Neural cell (in vitro differentiated cells): Measurements from ENCODE around the gene IL17REL. TPM values are rescaled to one million over a fixed set of nuclear protein-coding genes. Genes with fewer than 3 reads are reported as not detected.
"Not testable (repeated sequence)": the region's sequence is repeated elsewhere in the genome, so short reads cannot be mapped to it uniquely, and the experiment has no call there.

Experiments used
- H2AFZ ChIP-seq: fragments of 200-600, 300-800 bp; sonication (generic), shearing (Covaris generic); 2 replicates; pipeline ENCODE4 v1.6.0; 2014; ENCODE audit warnings: low read depth, mild to moderate bottlenecking, antibody characterized with exemption, low read length, moderate library complexity
- H3F3A ChIP-seq: fragments of 200-600 bp; shearing (Covaris generic); 2 replicates; pipeline ENCODE4 v1.6.1; 2016; ENCODE audit warnings: mild to moderate bottlenecking, moderate library complexity, mixed read lengths, antibody characterized with exemption, low read length; ENCODE audit not compliant: insufficient read depth, poor library complexity, severe bottlenecking
- H3K27ac ChIP-seq: fragments of 200-600, 300-800 bp; sonication (generic), shearing (Covaris generic); 2 replicates; pipeline ENCODE4 v1.5.1; 2014; ENCODE audit warnings: mild to moderate bottlenecking, low read length, moderate library complexity
- H3K27me3 ChIP-seq: fragments of 300-800, 200-600 bp; sonication (generic), shearing (Covaris generic); 2 replicates; pipeline ENCODE4 v1.6.0; 2014; ENCODE audit warnings: mild to moderate bottlenecking, low read depth, low read length, moderate library complexity; ENCODE audit not compliant: insufficient read depth
- H3K36me3 ChIP-seq: fragments of 300-800, 200-600 bp; sonication (generic), shearing (Covaris generic); 2 replicates; pipeline ENCODE4 v1.5.1; 2014; ENCODE audit warnings: mild to moderate bottlenecking, antibody characterized with exemption, low read length, moderate library complexity; ENCODE audit not compliant: insufficient read depth
- H3K4me2 ChIP-seq: fragments of 300-800, 200-600 bp; sonication (generic), shearing (Covaris generic); 2 replicates; pipeline ENCODE4 v1.6.0; 2014; ENCODE audit warnings: mild to moderate bottlenecking, low read length
- H3K4me3 ChIP-seq: fragments of 300-800, 200-600 bp; sonication (generic), shearing (Covaris generic); 2 replicates; pipeline ENCODE4 v1.5.1; 2014; ENCODE audit warnings: mild to moderate bottlenecking, low read length, moderate library complexity
- H3K79me2 ChIP-seq: fragments of 200-600 bp; shearing (Covaris generic); replicated peaks from 2 replicates; pipeline ENCODE4 v1.6.0; 2014; ENCODE audit warnings: mild to moderate bottlenecking, low read length, moderate library complexity; ENCODE audit not compliant: insufficient read depth
- H3K9ac ChIP-seq: fragments of 300-800, 200-600 bp; sonication (generic), shearing (Covaris generic); 2 replicates; pipeline ENCODE4 v1.6.1; 2016; ENCODE audit warnings: mild to moderate bottlenecking, low read length, mixed read lengths
- H3K9me2 ChIP-seq: fragments of 200-600 bp; shearing (Covaris generic); 2 replicates; pipeline ENCODE4 v1.6.1; 2016; ENCODE audit warnings: mild to moderate bottlenecking, low read length, mixed read lengths; ENCODE audit not compliant: insufficient read depth
- H3K9me3 ChIP-seq: fragments of 200-600, 300-800 bp; sonication (generic), shearing (Covaris generic); 2 replicates; pipeline ENCODE4 v1.6.1; 2016; ENCODE audit warnings: mild to moderate bottlenecking, mixed run types, low read length, moderate library complexity, mixed read lengths
- H4K20me1 ChIP-seq: fragments of 200-600 bp; shearing (Covaris generic); 2 replicates; pipeline ENCODE4 v1.6.1; 2016; ENCODE audit warnings: mild to moderate bottlenecking, mixed run types; ENCODE audit not compliant: insufficient read depth
- CTCF ChIP-seq: fragments of 450-650 bp; IDR thresholded peaks from 2 replicates; pipeline ENCODE4 v1.5.1; 2014; ENCODE audit warnings: antibody characterized with exemption, mild to moderate bottlenecking, moderate library complexity; ENCODE audit not compliant: poor library complexity, severe bottlenecking
- EP300 ChIP-seq: fragments of 450-650 bp; conservative IDR thresholded peaks from 2 replicates; pipeline ENCODE4 v1.6.1; 2014; ENCODE audit warnings: antibody characterized with exemption, mild to moderate bottlenecking, moderate library complexity; ENCODE audit not compliant: poor library complexity, severe bottlenecking
- EZH2 ChIP-seq: fragments of 200-600, 300-800 bp; shearing (Covaris generic), sonication (generic); IDR thresholded peaks from 2 replicates; pipeline ENCODE4 v1.6.1; 2014; ENCODE audit warnings: antibody characterized with exemption, low read length, borderline replicate concordance, mild to moderate bottlenecking; ENCODE audit not compliant: insufficient read depth, poor library complexity, severe bottlenecking
- MXI1 ChIP-seq: fragments of 450-650 bp; conservative IDR thresholded peaks from 2 replicates; pipeline ENCODE4 v1.6.1; 2014; ENCODE audit warnings: antibody characterized with exemption, mild to moderate bottlenecking; ENCODE audit not compliant: poor library complexity, severe bottlenecking
- POLR2AphosphoS5 ChIP-seq: IDR thresholded peaks from 2 replicates; pipeline ENCODE4 v1.6.1; 2012
- RAD21 ChIP-seq: fragments of 450-650 bp; conservative IDR thresholded peaks from 2 replicates; pipeline ENCODE4 v1.6.1; 2014; ENCODE audit warnings: antibody characterized with exemption, mild to moderate bottlenecking, moderate library complexity
- REST ChIP-seq: IDR thresholded peaks from 2 replicates; pipeline ENCODE4 v1.6.1; 2012; ENCODE audit warnings: borderline replicate concordance
- SMC3 ChIP-seq: fragments of 450-650 bp; conservative IDR thresholded peaks from 2 replicates; pipeline ENCODE4 v1.6.1; 2014; ENCODE audit warnings: antibody characterized with exemption, mild to moderate bottlenecking, moderate library complexity; ENCODE audit not compliant: poor library complexity
- TAF1 ChIP-seq: IDR thresholded peaks from 2 replicates; pipeline ENCODE4 v1.6.1; 2012; ENCODE audit warnings: low read depth
- polyA plus RNA-seq: library from polyadenylated mRNA; depleted of rRNA; stranded (reverse); fragments of >200 nt; gene quantifications from 2 replicates; pipeline ENCODE4 v1.2.3, GENCODE V29; 2014

Gene IL17REL
- polyA plus RNA-seq, 1 donor from 2014 or later = not detected

GRCh38 chr22:49983148-49984042, 29.2 kb downstream of the IL17REL start:
- Histone ChIP-seq H3K4me3 (no peak overlapping the region), H3F3A (no peaks in the 10 kb centered on the region), H3K4me2 (no peak overlapping the region), H3K9me3 (peaks cover 9% of the 10 kb centered on the region), H3K79me2 (no peaks in the 10 kb centered on the region), H3K36me3 (no peaks in the 10 kb centered on the region), H3K27me3 (peaks cover 17% of the 10 kb centered on the region), H3K9me2 (no peaks in the 10 kb centered on the region), H4K20me1 (no peaks in the 10 kb centered on the region), H2AFZ (no peak overlapping the region), H3K9ac (no peak overlapping the region), H3K27ac (no peak overlapping the region)
- no peak for TF ChIP-seq SMC3
- no peak for TF ChIP-seq RAD21
- TF ChIP-seq POLR2AphosphoS5 = no peak
- no peak for TF ChIP-seq MXI1
- TF ChIP-seq CTCF = no peak
- TF ChIP-seq EZH2 = no peak
- no peak for TF ChIP-seq EP300
- no peak for TF ChIP-seq TAF1
- TF ChIP-seq REST = no peak

GRCh38 chr22:49981799-49982198, 30.8 kb downstream of the IL17REL start:
- H3K9ac ChIP-seq, H3K4me3 ChIP-seq, H3K9me2 ChIP-seq, H3F3A ChIP-seq, H2AFZ ChIP-seq, H3K36me3 ChIP-seq, H4K20me1 ChIP-seq, H3K27ac ChIP-seq, H3K79me2 ChIP-seq, H3K4me2 ChIP-seq, H3K9me3 ChIP-seq: not testable (repeated sequence)
- H3K27me3 ChIP-seq = peaks cover 17% of the 10 kb centered on the region
